ENCODE data around the gene RNF207. TPM values are rescaled to one million over a fixed set of nuclear protein-coding genes. Genes with fewer than 3 reads are reported as not detected.
A peak's percentile ranks its signal among the peaks of the same experiment; 100 is the strongest.

Gene RNF207
- total RNA-seq, 2 experiments from 2014 or later = 12.4 to 16.4 TPM

GRCh38 chr1:6178751-6179563 lies 27.0 kb upstream of the RNF207 start:
- Mint-ChIP-seq H3K4me1 (peaks cover 15% of the 10 kb centered on the region), H3K36me3 (ENCODE audit: low read depth) (no peaks in the 10 kb centered on the region), H3K9me3 (no peaks in the 10 kb centered on the region), H3K27me3 (peaks cover 50% of the 10 kb centered on the region), H3K4me3 (no peak overlapping the region), H3K27ac (no peak overlapping the region)
- ChIA-PET CTCF (no interaction called here), POLR2A (no interaction called here)
- no peak for DNase-seq

- Mint-ChIP-seq H3K27me3 (peaks cover 50% of the 10 kb centered on the region), H3K36me3 (ENCODE audit: low read depth) (peaks cover 5% of the 10 kb centered on the region), H3K27ac (no peak overlapping the region), H3K9me3 (no peaks in the 10 kb centered on the region), H3K4me3 (no peak overlapping the region), H3K4me1 (peaks cover 21% of the 10 kb centered on the region)
- CTCF ChIA-PET = no interaction called here
- POLR2A ChIA-PET = no interaction called here
- no peak for DNase-seq
Observed at GRCh38 chr1:6179564-6180175, 26.2 kb upstream of the RNF207 start.

GRCh38 chr1:6180268-6180706 lies 25.6 kb upstream of the RNF207 start, which contains the start of gene CHD5:
Gene CHD5, minus strand, starts transcription at chr1:6180321. Its CDS starts 298 bp downstream, at chr1:6180023.
- H3K4me3 Mint-ChIP-seq = no peak within 1 kb of the TSS
- no peak within 1 kb of the TSS for H3K27ac Mint-ChIP-seq
- peaks cover 26% of the 10 kb centered on the region for H3K4me1 Mint-ChIP-seq
- POLR2A ChIA-PET = no interaction called here
- no peak for DNase-seq
- H3K36me3 Mint-ChIP-seq (ENCODE audit: low read depth) = peaks cover 8% of the 10 kb centered on the region
- H3K27me3 Mint-ChIP-seq = peaks cover 50% of the 10 kb centered on the region
- CTCF ChIA-PET = no interaction called here
- no peaks in the 10 kb centered on the region for H3K9me3 Mint-ChIP-seq

GRCh38 chr1:6180707-6181311 lies 25.1 kb upstream of the RNF207 start:
- Mint-ChIP-seq H3K9me3 (no peaks in the 10 kb centered on the region), H3K27me3 (peaks cover 50% of the 10 kb centered on the region), H3K4me1 (peaks cover 28% of the 10 kb centered on the region), H3K4me3 (no peak overlapping the region), H3K36me3 (ENCODE audit: low read depth) (peaks cover 12% of the 10 kb centered on the region), H3K27ac (no peak overlapping the region)
- DNase-seq = no peak
- ChIA-PET CTCF (no interaction called here), POLR2A (no interaction called here)

- Mint-ChIP-seq H3K9me3 (no peaks in the 10 kb centered on the region), H3K36me3 (ENCODE audit: low read depth) (peaks cover 16% of the 10 kb centered on the region), H3K4me3 (no peak overlapping the region), H3K27me3 (peaks cover 48% of the 10 kb centered on the region), H3K27ac (no peak overlapping the region), H3K4me1 (peaks cover 32% of the 10 kb centered on the region)
- ChIA-PET POLR2A (no interaction called here), CTCF (no interaction called here)
- DNase-seq = no peak
Observed at GRCh38 chr1:6181347-6181770, 24.6 kb upstream of the RNF207 start.

GRCh38 chr1:6183520-6183989 lies 22.4 kb upstream of the RNF207 start:
- POLR2A ChIA-PET = interaction anchor here (1.4 kb wide), 1 partner anchor 15 kb away, joined by 4 read pairs; no protein-coding TSS in a partner anchor
- Mint-ChIP-seq H3K9me3 (no peaks in the 10 kb centered on the region), H3K27ac (no peak overlapping the region), H3K4me3 (no peak overlapping the region), H3K27me3 (peaks cover 28% of the 10 kb centered on the region), H3K4me1 (peaks cover 37% of the 10 kb centered on the region), H3K36me3 (ENCODE audit: low read depth) (peaks cover 26% of the 10 kb centered on the region)
- CTCF ChIA-PET = interaction anchor here (1.8 kb wide), 1 partner anchor 15 kb away, joined by 6 read pairs; the partner anchor contains the start of gene RPL22
- no peak for DNase-seq

- H3K36me3 Mint-ChIP-seq (ENCODE audit: low read depth) = peaks cover 32% of the 10 kb centered on the region
- no peak overlapping the region for H3K27ac Mint-ChIP-seq
- peaks cover 22% of the 10 kb centered on the region for H3K27me3 Mint-ChIP-seq
- H3K9me3 Mint-ChIP-seq = no peaks in the 10 kb centered on the region
- no peak for DNase-seq
- ChIA-PET CTCF (interaction anchor here (0.8 kb wide), 1 partner anchor 14 kb away, joined by 4 read pairs; no protein-coding TSS in a partner anchor), POLR2A (interaction anchor here (1.8 kb wide), 1 partner anchor 13 kb away, joined by 4 read pairs; no protein-coding TSS in a partner anchor)
- H3K4me1 Mint-ChIP-seq = peaks cover 38% of the 10 kb centered on the region
- H3K4me3 Mint-ChIP-seq = no peak overlapping the region
Observed at GRCh38 chr1:6184083-6184783, 21.7 kb upstream of the RNF207 start.

GRCh38 chr1:6185151-6185550 lies 20.8 kb upstream of the RNF207 start:
- peaks cover 36% of the 10 kb centered on the region for H3K36me3 Mint-ChIP-seq (ENCODE audit: low read depth)
- ChIA-PET CTCF (interaction anchor here (0.6 to 1.4 kb wide), 9 partner anchors 9 to 76 kb away, joined by 3 to 6 read pairs (median 4); partner anchors contain the start of genes RNF207 and RPL22), POLR2A (interaction anchor here (1.0 to 1.8 kb wide), 3 partner anchors 12 to 51 kb away, joined by 3 to 4 read pairs (median 4); partner anchors contain the start of gene ICMT)
- no peak overlapping the region for H3K27ac Mint-ChIP-seq
- peaks cover 22% of the 10 kb centered on the region for H3K27me3 Mint-ChIP-seq
- no peak for DNase-seq
- H3K9me3 Mint-ChIP-seq = no peaks in the 10 kb centered on the region
- H3K4me3 Mint-ChIP-seq = no peak overlapping the region
- peaks cover 41% of the 10 kb centered on the region for H3K4me1 Mint-ChIP-seq

GRCh38 chr1:6185635-6186382 lies 20.1 kb upstream of the RNF207 start:
- Mint-ChIP-seq H3K9me3 (no peaks in the 10 kb centered on the region), H3K4me3 (no peak overlapping the region), H3K27ac (no peak overlapping the region), H3K36me3 (ENCODE audit: low read depth) (peaks cover 38% of the 10 kb centered on the region), H3K4me1 (peaks cover 38% of the 10 kb centered on the region), H3K27me3 (peaks cover 19% of the 10 kb centered on the region)
- ChIA-PET POLR2A (interaction anchor here (1.0 to 1.8 kb wide), 3 partner anchors 11 to 50 kb away, joined by 3 to 4 read pairs (median 4); partner anchors contain the start of gene ICMT), CTCF (interaction anchor here (0.6 to 1.4 kb wide), 9 partner anchors 9 to 77 kb away, joined by 3 to 6 read pairs (median 4); partner anchors contain the start of genes RNF207 and RPL22)
- peak; percentile 35 for DNase-seq

GRCh38 chr1:6188466-6188865 lies 17.5 kb upstream of the RNF207 start:
- DNase-seq = no peak
- peaks cover 49% of the 10 kb centered on the region for H3K36me3 Mint-ChIP-seq (ENCODE audit: low read depth)
- ChIA-PET POLR2A (interaction anchor here (1.1 kb wide), 1 partner anchor 10 kb away, joined by 4 read pairs; no protein-coding TSS in a partner anchor), CTCF (interaction anchor here (1.2 to 1.6 kb wide), 4 partner anchors 10 to 56 kb away, joined by 3 read pairs; no protein-coding TSS in a partner anchor)
- no peaks in the 10 kb centered on the region for H3K27me3 Mint-ChIP-seq
- H3K27ac Mint-ChIP-seq = no peak overlapping the region
- H3K4me1 Mint-ChIP-seq = peaks cover 33% of the 10 kb centered on the region
- no peak overlapping the region for H3K4me3 Mint-ChIP-seq
- no peaks in the 10 kb centered on the region for H3K9me3 Mint-ChIP-seq

- ChIA-PET POLR2A (no interaction called here), CTCF (interaction anchor here (1.0 kb wide), 1 partner anchor 12 kb away, joined by 5 read pairs; no protein-coding TSS in a partner anchor)
- Mint-ChIP-seq H3K27ac (no peak overlapping the region), H3K4me3 (no peak overlapping the region), H3K27me3 (no peaks in the 10 kb centered on the region), H3K36me3 (ENCODE audit: low read depth) (peaks cover 48% of the 10 kb centered on the region), H3K9me3 (no peaks in the 10 kb centered on the region), H3K4me1 (peaks cover 23% of the 10 kb centered on the region)
- DNase-seq = no peak
Observed at GRCh38 chr1:6191968-6192367, 14.0 kb upstream of the RNF207 start.
